ENCODE measurements around the gene RGMA.
"Not testable (repeated sequence)": the region's sequence is repeated elsewhere in the genome, so short reads cannot be mapped to it uniquely, and the experiment has no call there.

RGMA gene

GRCh38 chr15:93063262-93063671 is 25.7 kb downstream of the RGMA start:
- H3K27ac ChIP-seq, result no peak overlapping the region

GRCh38 chr15:93062628-93063261 is 26.3 kb downstream of the RGMA start:
- H3K27ac ChIP-seq, result not testable (repeated sequence)

More at GRCh38 chr15:93063262-93063671, 25.7 kb downstream of the RGMA start:
- no peak for TF ChIP-seq ZFX (IDR thresholded peaks at IDR 0.05; ENCODE audit: borderline replicate concordance)

- no peak overlapping the region for H3K27ac ChIP-seq
- no peak for TF ChIP-seq ZFX (IDR thresholded peaks at IDR 0.05; ENCODE audit: borderline replicate concordance)
- TF ChIP-seq CTCF (IDR thresholded peaks at IDR 0.05), result no peak
These were observed 28.4 kb downstream of the RGMA start for GRCh38 chr15:93060336-93061248.

GRCh38 chr15:93059442-93059841 is 29.6 kb downstream of the RGMA start:
- TF ChIP-seq CTCF (IDR thresholded peaks at IDR 0.05) (no peak), ZFX (IDR thresholded peaks at IDR 0.05; ENCODE audit: borderline replicate concordance) (no peak)
- H3K27ac ChIP-seq, result no peak overlapping the region

- TF ChIP-seq ZFX (IDR thresholded peaks at IDR 0.05; ENCODE audit: borderline replicate concordance) (no peak), CTCF (IDR thresholded peaks at IDR 0.05) (no peak)
- H3K27ac ChIP-seq, result no peak overlapping the region
These were observed 30.0 kb downstream of the RGMA start for GRCh38 chr15:93058904-93059427.

GRCh38 chr15:93058128-93058527 is 30.9 kb downstream of the RGMA start:
- no peak overlapping the region for H3K27ac ChIP-seq
- no peak for TF ChIP-seq CTCF (IDR thresholded peaks at IDR 0.05)
- TF ChIP-seq ZFX (IDR thresholded peaks at IDR 0.05; ENCODE audit: borderline replicate concordance), result no peak

GRCh38 chr15:93057618-93058017 is 31.4 kb downstream of the RGMA start:
- H3K27ac ChIP-seq, result no peak overlapping the region
- TF ChIP-seq ZFX (IDR thresholded peaks at IDR 0.05; ENCODE audit: borderline replicate concordance) (no peak), CTCF (IDR thresholded peaks at IDR 0.05) (no peak)

GRCh38 chr15:93056836-93057235 is 32.2 kb downstream of the RGMA start:
- H3K27ac ChIP-seq, result no peak overlapping the region
- TF ChIP-seq ZFX (IDR thresholded peaks at IDR 0.05; ENCODE audit: borderline replicate concordance), result no peak
- TF ChIP-seq CTCF (IDR thresholded peaks at IDR 0.05), result no peak
